Activated T-helper 1 cell treated with Interleukin-2 at 50 U/mL for 16 hours (primary cell): ENCODE data around the gene TFF2.

ENCODE experiments used
- DNase-seq: peaks from one replicate; pipeline ENCODE4 v3.0.0-alpha.2; 2020; ENCODE audit warnings: low read depth

TFF2 gene

GRCh38 chr21:42346866-42347600 lies 3.8 kb downstream of the TFF2 start:
- DNase-seq = no peak

DNA sequence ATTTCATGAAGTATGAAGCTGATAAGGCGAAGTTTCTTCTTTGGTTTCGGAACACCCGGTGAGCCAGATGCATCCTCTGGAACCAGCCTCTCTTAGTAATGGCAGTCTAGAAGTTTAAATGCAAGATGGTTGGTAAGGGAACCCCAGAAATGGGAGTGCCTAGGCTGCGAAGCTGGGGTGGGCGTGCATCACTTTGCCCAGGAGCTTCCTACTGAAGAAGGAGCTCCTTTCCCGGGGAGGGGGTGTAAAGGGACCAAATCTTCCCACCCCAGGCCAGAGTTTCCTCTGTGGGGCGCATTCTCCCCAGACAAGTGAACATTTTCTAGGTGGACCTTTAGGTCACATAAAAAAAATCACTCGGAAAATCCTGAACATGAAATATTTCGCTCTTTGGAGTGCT lies 4.4 kb downstream of the TFF2 start:
- no peak for DNase-seq

DNA sequence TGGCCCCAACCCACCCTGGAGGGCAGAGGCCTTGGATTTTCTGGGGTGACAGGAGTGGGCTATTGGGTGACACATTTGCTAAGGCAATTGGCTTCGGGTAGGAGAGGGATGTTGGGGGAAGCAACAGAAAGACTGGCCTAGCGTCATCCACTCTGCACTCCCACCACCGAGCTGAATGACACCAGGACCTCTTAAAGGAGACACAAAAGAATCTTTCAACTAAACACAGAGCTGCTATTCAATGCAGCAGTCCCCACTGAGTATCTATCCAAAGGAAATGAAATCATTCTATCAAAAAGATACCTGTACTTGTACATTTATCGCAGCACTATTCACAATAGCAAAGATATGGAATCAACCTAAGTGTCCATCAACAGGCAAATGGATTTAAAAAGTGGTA lies 6.2 kb downstream of the TFF2 start:
- DNase-seq = no peak

GRCh38 chr21:42343963-42344510 lies 6.8 kb downstream of the TFF2 start:
- no peak for DNase-seq

DNA sequence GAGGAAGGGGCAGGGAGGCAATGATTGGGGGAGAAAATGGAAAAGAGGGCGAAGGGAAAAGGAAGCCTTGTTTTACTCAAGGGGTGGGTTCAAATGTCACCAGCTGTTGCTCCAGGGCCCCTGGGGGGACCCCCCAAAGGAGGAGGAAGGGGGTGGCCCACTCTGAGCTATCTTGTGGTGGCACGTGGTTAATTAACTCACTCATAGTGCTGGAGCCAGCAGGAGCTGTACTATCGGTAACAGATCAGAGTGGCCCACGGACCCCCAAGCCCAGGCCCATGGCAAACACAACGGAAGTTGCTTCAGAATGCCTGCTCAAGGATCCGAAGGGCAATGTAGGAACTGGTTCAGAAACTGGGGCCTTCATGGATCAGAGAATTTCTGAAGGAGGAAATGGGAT lies 7.2 kb downstream of the TFF2 start:
- no peak for DNase-seq

GRCh38 chr21:42343101-42343500 lies 7.7 kb downstream of the TFF2 start:
- no peak for DNase-seq

DNA sequence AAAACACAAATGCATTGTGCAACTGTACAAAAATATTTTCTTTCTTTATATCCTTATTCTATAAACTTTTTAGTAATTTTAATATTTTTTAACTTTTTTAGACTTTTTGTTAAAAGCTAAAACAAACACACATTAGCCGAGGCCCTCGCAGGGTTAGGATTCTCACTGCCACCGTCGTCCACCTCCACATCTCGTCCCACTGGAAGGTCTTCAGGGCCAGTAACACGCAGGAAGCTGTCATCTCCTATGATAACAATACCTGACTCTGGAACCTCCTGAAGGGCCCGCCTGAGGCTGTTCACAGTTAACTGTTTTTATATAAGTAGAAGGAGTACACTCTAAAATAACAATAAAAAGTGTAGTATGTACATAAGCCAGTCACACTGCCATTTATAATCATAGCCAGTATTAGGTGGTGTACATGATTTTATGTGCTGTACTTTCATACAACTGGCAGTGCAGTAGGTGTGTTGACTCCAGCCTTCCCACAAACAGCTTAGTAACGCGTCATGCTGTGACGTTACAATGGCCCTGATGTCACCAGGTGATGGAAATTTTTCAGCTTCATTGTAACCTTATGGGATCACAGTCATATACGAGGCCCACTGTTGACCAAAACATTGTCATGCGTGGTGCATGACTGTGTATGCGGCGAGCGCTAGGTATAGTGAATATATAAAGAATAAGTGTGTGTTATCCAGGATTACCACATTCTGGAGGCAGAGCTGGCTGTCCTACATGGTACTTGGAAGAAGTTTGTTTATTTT lies 8.8 kb downstream of the TFF2 start:
- DNase-seq = no peak

DNA sequence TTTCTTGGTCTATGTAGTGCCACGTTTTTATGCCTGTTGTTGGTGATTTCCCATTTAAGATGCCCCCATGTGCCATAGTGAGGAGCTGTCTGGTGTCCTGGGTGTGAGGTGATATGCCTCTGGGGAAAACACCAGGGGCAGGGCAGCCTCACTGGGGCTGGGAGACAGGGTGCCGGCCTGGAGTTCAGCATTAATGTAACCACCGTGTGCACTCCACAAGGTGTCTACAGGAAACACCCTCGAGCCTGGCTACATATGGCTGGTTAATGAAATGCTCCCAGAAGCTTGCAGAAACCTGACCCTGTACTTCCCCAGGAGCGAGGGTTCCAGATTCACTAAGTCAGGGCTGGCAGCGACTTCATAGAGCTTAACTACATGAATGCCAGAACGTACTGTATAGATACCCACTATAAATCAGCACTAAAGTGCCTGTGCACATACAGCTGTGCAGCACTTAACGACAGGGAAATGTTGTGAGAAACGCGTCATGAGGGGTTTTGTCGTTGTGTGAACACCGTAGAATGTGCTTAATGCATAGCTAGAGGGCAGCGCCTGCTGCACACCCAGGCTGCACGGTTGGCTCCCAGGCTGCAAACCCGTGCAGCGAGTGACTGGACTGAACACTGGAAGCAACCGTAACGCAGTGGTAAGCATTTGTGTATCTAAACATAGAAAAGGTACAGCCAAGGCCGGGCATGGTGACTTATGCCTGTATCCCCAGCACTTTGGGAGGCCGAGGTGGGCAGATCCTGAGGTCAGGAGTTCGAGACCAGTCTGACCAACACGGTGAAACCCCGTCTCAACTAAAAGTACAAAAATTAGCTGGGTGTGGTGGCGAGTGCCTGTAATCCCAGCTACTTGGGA lies 10.4 kb downstream of the TFF2 start:
- DNase-seq = no peak

DNA sequence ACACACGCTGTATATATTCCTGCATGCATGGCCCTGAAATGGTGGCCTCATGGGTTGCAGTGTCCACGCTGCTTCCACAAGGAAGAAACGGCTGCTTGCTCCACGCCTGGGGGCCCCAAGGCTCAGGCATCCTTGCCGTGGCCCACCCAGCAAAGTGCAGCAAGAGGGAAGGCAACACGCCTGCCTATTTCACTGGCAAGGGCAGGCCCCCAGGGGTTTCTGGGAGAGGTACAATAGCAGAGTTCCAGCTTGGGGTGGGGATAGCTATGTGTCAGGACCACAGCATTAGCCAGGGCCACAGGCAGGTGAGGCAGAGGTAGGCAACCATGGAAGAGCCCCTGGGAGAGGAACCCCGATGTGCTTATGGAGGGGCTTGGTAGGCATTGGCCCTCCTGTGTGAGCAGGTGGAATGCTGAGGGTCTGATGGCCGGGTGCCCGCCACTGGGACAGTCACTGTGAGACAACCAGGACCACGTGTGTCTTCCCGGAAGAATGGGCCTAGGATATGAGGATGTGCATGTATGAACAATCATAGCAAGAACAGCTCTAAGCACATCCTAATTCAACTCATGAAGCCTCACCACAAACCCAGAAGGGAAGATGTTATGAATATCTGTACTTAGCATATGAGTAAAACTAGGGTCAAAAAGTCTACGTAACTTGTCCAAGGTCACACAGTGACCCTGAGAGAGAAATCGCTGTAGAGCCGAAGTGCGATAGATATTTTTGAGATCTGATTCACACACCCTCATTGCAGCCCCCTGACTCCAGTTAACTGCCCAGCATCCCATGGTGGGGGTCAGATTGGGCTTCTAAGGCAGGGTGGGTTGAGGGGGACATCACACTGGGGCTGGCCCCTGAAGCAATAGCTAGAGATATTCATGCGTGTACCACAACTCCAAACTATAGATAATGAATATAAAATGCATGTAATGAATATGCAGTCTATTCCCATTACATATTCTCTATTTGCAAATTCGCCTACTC lies 11.8 kb downstream of the TFF2 start:
- DNase-seq = no peak

DNA sequence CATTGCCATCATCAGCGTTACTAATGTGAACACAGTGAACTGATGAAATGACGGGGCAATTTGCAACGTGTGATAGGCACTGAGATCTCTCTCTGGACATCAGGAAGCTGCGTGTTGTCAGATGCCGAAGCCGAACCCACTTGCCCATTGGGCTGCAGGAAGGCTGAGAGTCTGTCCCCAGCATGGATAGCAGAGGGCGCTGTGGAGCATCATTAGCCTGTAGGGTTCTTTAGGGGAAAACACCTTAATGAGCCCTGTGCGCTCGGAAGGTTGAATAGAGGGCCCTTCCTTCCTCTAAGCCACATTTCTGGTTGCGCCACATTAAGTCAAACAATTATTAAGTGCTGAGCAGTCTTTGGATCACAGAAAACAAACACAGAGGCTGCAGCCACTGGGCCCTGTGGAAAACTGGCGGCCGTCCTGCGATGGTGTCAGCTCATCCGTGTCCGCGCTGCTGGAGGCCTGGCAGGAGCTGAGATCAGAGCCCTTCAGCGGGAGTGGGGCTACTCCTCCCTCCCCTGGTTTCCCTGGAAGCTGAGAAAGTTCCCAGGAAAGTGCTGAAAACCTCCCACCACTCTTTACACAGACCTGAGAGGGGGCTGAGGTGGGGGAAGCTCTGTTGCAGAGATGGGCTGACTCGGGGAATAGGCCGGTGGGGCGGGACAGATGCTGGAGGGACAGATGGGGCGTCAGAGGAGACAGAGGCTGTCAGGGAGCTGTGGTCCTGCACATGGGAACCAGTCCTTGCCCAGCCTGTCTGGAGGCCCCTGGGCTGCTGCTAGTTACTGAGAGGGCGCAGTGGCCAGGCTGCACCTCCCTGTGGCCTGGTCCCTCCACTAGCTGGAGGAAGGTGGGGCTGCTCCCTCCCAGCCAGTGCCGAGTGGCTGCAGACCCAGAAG lies 12.7 kb downstream of the TFF2 start:
- DNase-seq = peak; percentile 64

DNA sequence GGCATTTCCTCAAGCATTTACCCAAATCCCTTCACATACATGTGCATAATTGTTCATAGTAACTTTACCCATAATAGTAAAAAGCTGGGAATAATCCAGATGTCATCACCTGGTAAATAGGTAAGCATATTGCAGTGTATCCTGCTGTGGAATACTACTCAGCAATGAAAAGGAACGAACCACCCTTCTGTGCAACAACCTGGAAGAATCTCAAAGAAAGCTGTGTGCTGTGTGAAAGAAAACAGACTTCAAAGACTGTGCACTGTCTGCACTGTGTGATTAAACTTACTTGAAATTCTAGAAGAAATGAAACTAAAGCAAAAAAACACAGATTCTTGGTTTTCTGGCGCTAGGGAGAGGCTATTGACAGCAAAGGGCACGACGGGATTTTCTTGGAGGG lies 13.5 kb downstream of the TFF2 start:
- no peak for DNase-seq

GRCh38 chr21:42336054-42336453 lies 14.7 kb downstream of the TFF2 start:
- no peak for DNase-seq

GRCh38 chr21:42332557-42333317 lies 18.1 kb downstream of the TFF2 start:
- DNase-seq = no peak

DNA sequence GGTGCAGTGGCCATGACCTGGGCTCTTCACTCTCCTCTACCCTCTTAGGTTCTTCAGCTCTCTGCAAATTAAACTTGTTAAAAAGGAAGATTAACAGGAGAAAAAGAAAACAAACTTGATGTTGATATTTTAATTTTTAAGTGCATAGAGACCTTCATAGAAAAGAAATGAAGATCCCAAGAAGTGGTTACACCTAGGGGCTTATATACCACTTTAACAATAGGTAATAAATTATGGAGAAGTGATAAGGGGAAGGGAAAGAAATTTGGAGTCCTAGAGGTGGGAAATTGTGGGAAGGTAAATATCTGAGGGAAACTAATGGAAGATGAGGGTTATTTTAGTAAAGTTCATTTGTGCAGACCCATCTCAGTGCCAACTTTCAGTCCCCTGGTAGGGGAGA lies 19.1 kb downstream of the TFF2 start:
- DNase-seq = no peak

DNA sequence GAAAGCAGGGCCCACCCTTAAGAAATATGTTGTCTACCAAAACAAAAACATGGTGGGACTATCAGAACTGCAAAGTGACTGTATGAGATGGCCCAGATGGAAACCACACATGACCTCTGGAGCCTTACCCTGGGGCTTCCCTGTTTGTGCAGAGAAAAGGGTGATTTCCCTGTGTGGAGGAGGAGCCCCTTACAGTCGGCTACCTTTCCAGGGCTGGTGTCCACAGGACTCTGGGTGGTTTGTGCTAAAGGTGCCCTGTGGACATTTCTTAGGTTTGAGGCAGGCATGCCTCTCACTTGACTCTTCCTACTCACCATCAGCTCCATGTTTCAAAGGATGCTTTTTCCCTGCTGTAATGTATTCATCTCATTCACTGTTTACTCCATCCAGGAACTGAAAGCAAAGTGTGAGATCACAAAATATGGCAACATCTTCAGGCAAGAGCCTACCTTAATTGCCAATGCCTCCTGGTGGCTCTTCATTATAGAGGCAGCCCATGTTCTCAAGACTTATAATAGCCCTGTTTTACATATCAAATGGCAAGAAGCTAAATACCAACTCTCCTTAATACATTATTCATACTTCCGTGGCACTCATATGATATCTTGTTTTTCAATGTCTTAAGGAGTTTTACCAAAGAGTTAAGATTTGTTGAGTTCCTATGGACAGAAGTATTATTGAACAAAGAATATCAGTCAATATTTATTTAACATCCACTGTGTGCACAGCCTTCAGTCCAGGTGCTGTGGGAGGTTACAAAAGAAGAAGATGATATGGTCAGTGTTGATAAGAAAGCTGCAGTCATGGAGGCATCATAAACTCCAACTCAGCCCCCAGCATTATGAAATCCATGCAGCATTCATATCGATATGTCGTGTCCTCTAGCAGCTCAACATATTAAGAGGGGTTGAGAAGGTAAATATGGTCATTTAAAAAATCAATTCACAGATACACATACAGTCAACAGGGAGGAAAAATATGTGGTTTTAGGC lies 20.1 kb downstream of the TFF2 start:
- DNase-seq = no peak

- no peak for DNase-seq
Measured at GRCh38 chr21:42324896-42325295, 25.9 kb downstream of the TFF2 start.

DNA sequence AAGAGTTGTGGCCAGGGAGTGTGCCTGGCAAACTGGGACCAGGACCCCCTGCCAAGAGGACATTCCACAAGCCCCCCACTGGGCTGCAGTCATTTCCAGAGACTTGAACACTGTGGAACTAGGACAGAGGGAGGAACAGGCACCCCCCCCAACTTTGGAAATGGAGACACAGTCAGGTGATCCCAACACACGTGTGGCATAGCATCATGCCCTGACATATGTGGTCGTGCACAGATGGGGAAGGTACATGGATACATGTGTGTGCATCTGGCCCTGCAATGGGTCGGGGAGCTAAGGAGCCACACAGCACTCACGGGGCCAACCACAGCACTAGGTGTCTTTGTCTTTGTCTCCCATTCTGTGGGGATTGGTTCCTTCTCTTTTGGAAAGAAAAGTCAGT lies 28.9 kb downstream of the TFF2 start:
- DNase-seq = no peak

GRCh38 chr21:42321231-42321630 lies 29.6 kb downstream of the TFF2 start:
- DNase-seq = no peak
